Rectal smooth muscle tissue (tissue), 1 donor: ENCODE results near the gene FBXL7.

ENCODE experiments used
- H3K27ac ChIP-seq: one replicate; pipeline ENCODE4 v1.7.0; 2013; ENCODE audit warnings: low read depth, low read length, inconsistent platforms
- H3K27me3 ChIP-seq: one replicate; pipeline ENCODE4 v1.7.0; 2013; ENCODE audit warnings: low read length; ENCODE audit not compliant: control insufficient read depth, insufficient read depth
- H3K36me3 ChIP-seq: one replicate; pipeline ENCODE4 v1.7.0; 2013; ENCODE audit warnings: low read length; ENCODE audit not compliant: control insufficient read depth, insufficient read depth
- H3K4me1 ChIP-seq: one replicate; pipeline ENCODE4 v1.7.0; 2013; ENCODE audit warnings: low read length; ENCODE audit not compliant: control insufficient read depth, insufficient read depth
- H3K4me3 ChIP-seq: one replicate; pipeline ENCODE4 v1.7.0; 2013; ENCODE audit warnings: low read length
- H3K9ac ChIP-seq: one replicate; pipeline ENCODE4 v1.7.0; 2013; ENCODE audit warnings: low read length

The FBXL7 gene

DNA sequence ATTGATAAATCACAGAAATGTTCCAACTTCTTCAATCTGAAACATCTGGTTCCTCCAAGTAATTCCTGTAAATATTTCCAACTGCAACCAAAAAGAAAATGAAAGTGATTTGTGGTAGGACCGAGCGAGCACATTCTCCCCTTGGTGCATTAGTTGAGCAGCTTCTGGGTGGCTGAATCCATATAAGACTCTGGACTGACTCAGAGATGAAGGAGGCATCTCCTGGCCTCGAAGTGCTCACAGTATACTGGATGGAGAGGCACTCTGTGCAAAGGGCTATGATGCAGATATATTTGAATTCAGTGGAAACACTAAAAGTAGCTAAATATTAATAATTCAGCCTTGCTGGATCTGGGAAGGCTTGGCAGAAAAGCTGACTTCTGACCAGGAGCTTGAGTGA lies 414.7 kb downstream of the FBXL7 start:
- no peak overlapping the region for H3K9ac ChIP-seq
- no peaks in the 10 kb centered on the region for H3K27me3 ChIP-seq
- H3K4me3 ChIP-seq, result no peak overlapping the region
- H3K27ac ChIP-seq, result no peak overlapping the region
- peaks cover 2% of the 10 kb centered on the region for H3K4me1 ChIP-seq
- H3K36me3 ChIP-seq, result no peaks in the 10 kb centered on the region

DNA sequence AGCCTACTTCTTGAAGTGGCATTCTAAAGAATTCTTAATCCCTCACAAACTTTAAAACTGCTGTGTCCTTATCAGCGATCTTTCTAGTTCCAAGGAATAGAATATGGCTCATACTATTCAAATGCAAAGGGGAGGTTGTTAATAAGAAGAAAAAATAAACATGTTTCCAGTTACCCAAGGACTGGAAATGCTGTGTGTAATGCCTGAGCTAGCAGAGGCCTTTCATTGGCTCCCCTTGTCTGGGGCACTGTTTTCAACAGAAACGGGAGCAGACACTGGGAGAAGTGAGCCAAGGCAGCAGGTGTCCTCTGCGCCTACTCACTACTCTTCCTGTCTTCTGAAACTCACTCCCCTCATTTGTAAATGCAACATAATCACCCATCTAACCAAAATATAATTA lies 426.6 kb downstream of the FBXL7 start:
- no peaks in the 10 kb centered on the region for H3K4me1 ChIP-seq

DNA sequence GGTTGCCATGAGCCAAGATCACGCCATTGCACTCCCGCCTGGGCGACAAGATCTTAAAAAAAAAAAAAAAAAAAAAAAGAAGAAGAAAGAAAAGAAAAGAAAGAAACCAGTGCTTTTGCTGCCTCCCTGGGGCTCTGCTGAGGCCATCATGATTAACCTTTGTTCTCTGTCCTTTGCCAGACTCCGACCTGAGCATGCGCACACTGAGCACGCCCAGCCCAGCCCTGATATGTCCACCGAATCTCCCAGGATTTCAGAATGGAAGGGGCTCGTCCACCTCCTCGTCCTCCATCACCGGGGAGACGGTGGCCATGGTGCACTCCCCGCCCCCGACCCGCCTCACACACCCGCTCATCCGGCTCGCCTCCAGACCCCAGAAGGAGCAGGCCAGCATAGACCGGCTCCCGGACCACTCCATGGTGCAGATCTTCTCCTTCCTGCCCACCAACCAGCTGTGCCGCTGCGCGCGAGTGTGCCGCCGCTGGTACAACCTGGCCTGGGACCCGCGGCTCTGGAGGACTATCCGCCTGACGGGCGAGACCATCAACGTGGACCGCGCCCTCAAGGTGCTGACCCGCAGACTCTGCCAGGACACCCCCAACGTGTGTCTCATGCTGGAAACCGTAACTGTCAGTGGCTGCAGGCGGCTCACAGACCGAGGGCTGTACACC lies 427.9 kb downstream of the FBXL7 start:
- H3K27me3 ChIP-seq, result no peaks in the 10 kb centered on the region
- no peaks in the 10 kb centered on the region for H3K4me1 ChIP-seq
- no peaks in the 10 kb centered on the region for H3K36me3 ChIP-seq
- no peak overlapping the region for H3K4me3 ChIP-seq
- no peak overlapping the region for H3K9ac ChIP-seq
- H3K27ac ChIP-seq, result no peak overlapping the region

More for the DNA sequence above, 426.6 kb downstream of the FBXL7 start:
- Histone ChIP-seq H3K27ac (no peak overlapping the region), H3K36me3 (no peaks in the 10 kb centered on the region), H3K4me3 (no peak overlapping the region), H3K27me3 (no peaks in the 10 kb centered on the region), H3K9ac (no peak overlapping the region)

DNA sequence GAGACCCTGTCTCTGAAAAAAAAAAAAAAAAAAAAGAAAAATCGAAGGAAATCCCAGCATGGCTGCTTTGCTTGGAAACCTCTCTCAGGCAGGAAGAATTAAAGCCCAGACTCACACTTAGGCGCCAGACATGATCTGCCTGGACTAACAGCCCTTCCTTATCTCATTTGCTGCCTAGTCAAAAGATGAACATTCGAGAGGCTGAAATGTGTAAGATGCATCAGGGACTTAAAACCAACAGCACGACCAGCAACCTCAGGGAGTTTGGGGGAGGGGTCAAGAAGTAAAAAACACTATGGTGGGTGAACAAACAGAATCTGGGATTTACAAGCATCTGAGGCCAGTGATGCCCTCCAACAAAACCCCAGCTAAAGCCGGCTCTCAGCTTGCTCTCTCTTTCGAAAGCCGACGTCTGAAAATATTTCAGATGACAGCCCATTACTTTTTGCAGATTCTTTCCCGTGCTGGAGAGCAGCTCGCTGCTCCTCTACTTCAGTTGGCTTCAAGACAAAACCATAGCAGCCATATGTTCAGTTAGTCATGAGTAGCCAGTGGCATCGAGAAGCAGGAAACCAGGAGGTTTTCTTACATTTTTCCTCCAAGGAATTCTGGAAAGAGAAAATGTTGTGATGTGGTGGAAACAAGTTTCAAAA lies 429.8 kb downstream of the FBXL7 start:
- H3K36me3 ChIP-seq, result no peaks in the 10 kb centered on the region
- H3K4me1 ChIP-seq, result no peaks in the 10 kb centered on the region
- no peaks in the 10 kb centered on the region for H3K27me3 ChIP-seq
- H3K27ac ChIP-seq, result no peak overlapping the region
- H3K9ac ChIP-seq, result no peak overlapping the region
- no peak overlapping the region for H3K4me3 ChIP-seq

DNA sequence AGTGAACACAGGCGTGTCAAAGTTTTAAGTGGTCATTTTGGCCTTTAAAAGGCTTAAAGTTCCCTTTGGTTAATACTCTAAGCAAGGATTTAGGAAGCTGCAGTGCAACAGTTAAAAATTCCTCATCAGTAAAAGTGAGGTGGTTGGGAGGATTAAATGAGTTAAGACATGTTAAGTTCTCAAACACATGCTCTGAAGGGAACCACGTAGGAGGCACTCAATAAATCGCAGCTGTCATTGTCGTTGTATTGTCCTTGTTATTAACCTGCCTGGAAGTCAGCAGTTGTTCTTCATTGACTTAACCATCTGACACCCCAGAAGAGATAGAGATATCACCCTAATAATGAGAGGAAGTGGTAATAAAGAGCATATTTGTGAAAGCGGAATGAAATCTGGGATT lies 432.1 kb downstream of the FBXL7 start:
- Histone ChIP-seq H3K4me1 (no peaks in the 10 kb centered on the region), H3K27me3 (no peaks in the 10 kb centered on the region), H3K36me3 (peaks cover 3% of the 10 kb centered on the region), H3K4me3 (no peak overlapping the region), H3K9ac (no peak overlapping the region), H3K27ac (no peak overlapping the region)

DNA sequence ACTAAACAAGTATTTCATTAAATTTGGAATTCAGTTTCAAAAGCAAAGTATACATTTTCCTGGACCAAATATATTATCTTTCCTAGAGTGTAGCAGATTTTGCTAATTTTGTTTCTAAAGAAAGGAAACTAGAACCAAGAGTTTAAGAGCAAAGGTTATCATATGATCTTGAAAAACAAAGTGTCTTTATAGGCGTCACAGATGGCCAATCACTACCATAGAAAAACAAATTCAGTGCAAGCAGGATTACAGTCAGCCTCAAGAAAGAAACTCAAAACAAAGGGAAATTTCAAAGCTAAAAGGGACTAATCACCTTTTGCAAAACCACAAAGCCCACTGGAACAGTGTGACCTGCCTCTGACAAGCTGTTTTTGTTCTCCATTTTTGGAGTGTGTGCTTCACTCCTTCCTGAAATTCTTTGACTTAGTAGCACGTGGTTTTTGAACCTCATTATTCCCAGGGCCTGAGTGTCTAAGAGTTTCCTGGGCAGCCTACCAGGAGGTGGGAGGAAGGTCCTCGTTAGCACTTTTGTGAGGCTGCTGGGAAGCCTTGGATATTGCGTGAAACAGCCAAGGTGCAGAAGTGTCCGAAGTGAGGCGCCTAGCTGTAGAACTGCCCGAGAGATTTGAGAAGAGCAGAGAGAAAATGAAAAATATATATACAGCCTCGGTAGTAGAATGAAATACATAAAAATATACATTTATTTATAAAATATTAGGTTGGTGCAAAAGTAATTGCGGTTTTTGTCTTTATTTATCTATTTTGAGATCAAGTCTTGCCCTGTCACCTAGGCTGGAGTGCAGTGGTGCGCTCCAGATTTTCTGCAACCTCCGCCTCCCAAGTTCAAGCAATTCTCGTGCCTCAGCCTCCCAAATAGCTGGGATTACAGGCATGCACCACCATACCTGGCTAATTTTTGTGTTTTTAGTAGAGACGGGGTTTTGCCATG lies 433.6 kb downstream of the FBXL7 start:
- no peak overlapping the region for H3K27ac ChIP-seq
- no peak overlapping the region for H3K4me3 ChIP-seq
- H3K4me1 ChIP-seq, result no peaks in the 10 kb centered on the region
- H3K36me3 ChIP-seq, result peaks cover 6% of the 10 kb centered on the region
- H3K9ac ChIP-seq, result no peak overlapping the region
- no peaks in the 10 kb centered on the region for H3K27me3 ChIP-seq

DNA sequence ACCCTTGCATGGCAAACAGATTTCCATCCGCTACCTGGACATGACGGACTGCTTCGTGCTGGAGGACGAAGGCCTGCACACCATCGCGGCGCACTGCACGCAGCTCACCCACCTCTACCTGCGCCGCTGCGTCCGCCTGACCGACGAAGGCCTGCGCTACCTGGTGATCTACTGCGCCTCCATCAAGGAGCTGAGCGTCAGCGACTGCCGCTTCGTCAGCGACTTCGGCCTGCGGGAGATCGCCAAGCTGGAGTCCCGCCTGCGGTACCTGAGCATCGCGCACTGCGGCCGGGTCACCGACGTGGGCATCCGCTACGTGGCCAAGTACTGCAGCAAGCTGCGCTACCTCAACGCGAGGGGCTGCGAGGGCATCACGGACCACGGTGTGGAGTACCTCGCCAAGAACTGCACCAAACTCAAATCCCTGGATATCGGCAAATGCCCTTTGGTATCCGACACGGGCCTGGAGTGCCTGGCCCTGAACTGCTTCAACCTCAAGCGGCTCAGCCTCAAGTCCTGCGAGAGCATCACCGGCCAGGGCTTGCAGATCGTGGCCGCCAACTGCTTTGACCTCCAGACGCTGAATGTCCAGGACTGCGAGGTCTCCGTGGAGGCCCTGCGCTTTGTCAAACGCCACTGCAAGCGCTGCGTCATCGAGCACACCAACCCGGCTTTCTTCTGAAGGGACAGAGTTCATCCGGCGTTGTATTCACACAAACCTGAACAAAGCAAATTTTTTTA lies 436.7 kb downstream of the FBXL7 start:
- Histone ChIP-seq H3K27ac (no peak overlapping the region), H3K27me3 (no peaks in the 10 kb centered on the region), H3K4me3 (no peak overlapping the region), H3K4me1 (no peaks in the 10 kb centered on the region), H3K36me3 (peaks cover 6% of the 10 kb centered on the region), H3K9ac (no peak overlapping the region)

DNA sequence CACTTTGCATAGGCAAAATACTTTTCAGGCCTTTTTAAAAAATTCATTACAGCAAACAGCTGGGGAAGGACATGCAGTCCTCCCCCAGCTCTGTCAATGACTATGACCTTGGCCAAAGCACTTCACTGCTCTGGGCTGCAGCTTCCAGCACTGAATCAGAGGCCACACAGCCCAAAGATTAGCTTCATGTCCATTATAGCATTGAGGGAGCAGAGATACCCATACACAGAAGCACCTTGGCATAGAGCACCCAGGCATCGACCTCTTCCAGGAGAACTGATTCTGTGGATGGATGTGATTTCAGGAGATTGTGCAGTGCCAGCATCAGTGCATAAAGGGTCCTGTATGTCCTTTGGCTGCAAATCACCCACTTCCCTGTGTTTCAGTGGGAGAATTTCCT lies 437.7 kb downstream of the FBXL7 start:
- no peak overlapping the region for H3K9ac ChIP-seq
- no peaks in the 10 kb centered on the region for H3K4me1 ChIP-seq
- H3K27ac ChIP-seq, result no peak overlapping the region
- no peaks in the 10 kb centered on the region for H3K27me3 ChIP-seq
- peaks cover 6% of the 10 kb centered on the region for H3K36me3 ChIP-seq
- no peak overlapping the region for H3K4me3 ChIP-seq

DNA sequence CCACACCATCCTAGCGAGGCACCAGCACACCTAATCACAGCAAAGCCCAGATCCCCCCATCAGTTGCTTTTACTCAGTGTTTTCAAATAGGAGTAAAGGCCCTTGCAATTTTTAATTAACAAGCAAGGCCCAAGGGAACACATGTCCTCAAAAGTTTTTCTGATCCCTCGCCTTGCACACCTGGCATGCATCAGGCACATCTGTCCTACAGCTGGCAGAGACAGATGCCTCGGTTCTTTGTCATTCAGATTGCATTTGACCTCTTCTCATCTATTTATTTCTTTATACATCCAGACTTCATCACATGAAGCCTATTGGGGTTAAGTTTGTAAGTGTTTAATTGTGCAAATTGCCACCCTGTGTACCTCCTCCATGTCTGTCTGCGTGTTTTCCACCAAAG lies 438.2 kb downstream of the FBXL7 start:
- H3K36me3 ChIP-seq, result peaks cover 6% of the 10 kb centered on the region
- H3K4me3 ChIP-seq, result no peak overlapping the region
- no peaks in the 10 kb centered on the region for H3K4me1 ChIP-seq
- no peaks in the 10 kb centered on the region for H3K27me3 ChIP-seq
- no peak overlapping the region for H3K9ac ChIP-seq
- no peak overlapping the region for H3K27ac ChIP-seq

DNA sequence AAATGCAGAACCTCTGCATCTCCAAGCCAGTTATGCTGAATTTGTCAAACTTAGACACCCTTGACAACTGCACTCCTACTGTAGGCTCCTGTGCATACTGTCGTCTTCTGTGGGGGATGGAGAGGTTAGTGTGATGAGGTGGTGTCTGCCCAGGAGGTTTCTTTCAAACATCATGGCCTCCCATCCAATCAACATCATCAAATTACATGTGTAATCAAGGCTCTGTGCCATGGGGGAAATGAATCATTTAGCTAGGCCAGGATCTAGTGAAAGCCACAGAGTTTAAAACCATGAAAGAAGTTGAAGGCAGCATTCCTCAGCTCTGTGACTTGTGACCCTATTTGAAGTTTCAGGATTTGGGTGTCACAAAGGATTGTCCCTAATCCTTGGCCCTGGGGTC lies 439.0 kb downstream of the FBXL7 start:
- Histone ChIP-seq H3K4me3 (no peak overlapping the region), H3K27me3 (no peaks in the 10 kb centered on the region), H3K4me1 (no peaks in the 10 kb centered on the region), H3K9ac (no peak overlapping the region), H3K36me3 (peaks cover 6% of the 10 kb centered on the region), H3K27ac (no peak overlapping the region)

DNA sequence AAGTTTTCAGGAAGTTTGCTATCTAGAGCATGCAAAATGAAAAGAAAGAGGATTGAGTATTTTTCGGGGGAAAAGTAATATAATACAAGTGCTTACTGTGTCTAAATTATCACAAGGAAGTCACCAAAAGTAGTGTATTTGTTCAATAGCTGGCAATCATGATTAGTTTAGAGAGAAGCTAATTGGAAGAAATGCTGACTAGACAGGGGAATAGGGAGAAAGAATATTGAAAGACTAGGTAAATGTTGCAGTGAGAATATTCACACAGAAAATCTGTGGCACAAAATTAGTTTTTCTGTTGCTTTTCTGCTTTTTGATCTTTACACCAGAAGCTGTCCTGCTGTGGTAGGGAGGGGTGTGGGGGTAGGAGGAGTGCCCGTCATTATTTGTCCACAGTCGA lies 440.9 kb downstream of the FBXL7 start:
- Histone ChIP-seq H3K27me3 (no peaks in the 10 kb centered on the region), H3K9ac (no peak overlapping the region), H3K4me1 (no peaks in the 10 kb centered on the region), H3K27ac (no peak overlapping the region), H3K4me3 (no peak overlapping the region), H3K36me3 (peaks cover 6% of the 10 kb centered on the region)

DNA sequence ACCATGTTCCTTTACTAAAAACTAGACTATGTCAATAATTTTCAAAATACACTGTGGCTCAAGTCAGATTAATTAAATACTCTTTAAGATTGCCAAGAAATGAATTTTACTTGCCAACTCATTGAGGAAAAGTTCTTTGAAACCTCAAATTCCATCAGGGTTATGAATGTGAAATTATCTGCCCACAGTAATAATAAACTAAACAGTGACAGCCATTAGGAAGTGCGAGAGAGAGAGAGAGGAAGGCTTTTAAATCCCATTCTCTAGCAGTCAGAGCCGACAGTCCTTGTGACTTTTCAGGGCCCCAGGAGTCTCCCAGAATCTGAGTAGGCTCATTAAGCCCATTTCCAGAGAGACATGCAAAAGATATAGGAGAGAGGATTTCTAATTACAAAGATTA lies 443.5 kb downstream of the FBXL7 start:
- H3K4me1 ChIP-seq, result no peaks in the 10 kb centered on the region
- H3K27me3 ChIP-seq, result no peaks in the 10 kb centered on the region
- H3K36me3 ChIP-seq, result no peaks in the 10 kb centered on the region
- H3K9ac ChIP-seq, result no peak overlapping the region
- no peak overlapping the region for H3K27ac ChIP-seq
- H3K4me3 ChIP-seq, result no peak overlapping the region
